Ishikawa (cell line): ENCODE data around the gene RFK.

Source experiments
- CEBPB ChIP-seq: IDR thresholded peaks from 2 replicates; pipeline ENCODE4 v1.6.1; 2012
- CREB1 ChIP-seq: IDR thresholded peaks from 2 replicates; pipeline ENCODE4 v1.6.1; 2012; ENCODE audit warnings: low read depth
- EP300 ChIP-seq: IDR thresholded peaks from 2 replicates; pipeline ENCODE4 v1.6.1; 2012; ENCODE audit warnings: borderline replicate concordance
- MAX ChIP-seq: IDR thresholded peaks from 2 replicates; pipeline ENCODE4 v1.6.1; 2012
- NFIC ChIP-seq: IDR thresholded peaks from 2 replicates; pipeline ENCODE4 v1.6.1; 2012
- REST ChIP-seq: IDR thresholded peaks from 2 replicates; pipeline ENCODE4 v1.6.1; 2012; ENCODE audit warnings: low read depth, mild to moderate bottlenecking
- TAF1 ChIP-seq: IDR thresholded peaks from 2 replicates; pipeline ENCODE4 v1.6.1; 2012; ENCODE audit warnings: low read depth, mild to moderate bottlenecking
- YY1 ChIP-seq: IDR thresholded peaks from 2 replicates; pipeline ENCODE4 v1.6.1; 2012; ENCODE audit warnings: low read depth

DNA sequence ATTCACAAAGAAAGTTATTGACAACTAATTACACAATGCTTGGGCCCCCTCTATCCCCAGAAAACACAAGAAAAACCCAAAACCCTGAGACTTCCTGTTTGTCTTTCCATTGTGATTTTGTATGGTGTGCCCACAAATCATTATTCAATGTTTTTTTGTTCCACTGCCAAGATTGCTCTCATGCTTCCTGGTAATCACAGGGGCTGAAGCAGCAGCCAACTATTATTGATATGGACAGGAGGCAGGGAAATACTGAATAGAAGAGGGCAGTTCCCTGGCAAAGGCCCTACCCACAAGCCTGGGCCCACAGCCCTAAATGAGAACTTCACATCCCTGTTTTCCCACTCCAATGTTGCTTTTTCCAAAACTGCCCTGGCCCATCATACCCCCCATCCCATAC lies 21.5 kb upstream of the RFK start:
- no peak for TF ChIP-seq CREB1
- TF ChIP-seq NFIC: peak; percentile 7; the same call in 1 of the 2 replicates
- no peak for TF ChIP-seq CEBPB
- no peak for TF ChIP-seq YY1
- TF ChIP-seq REST: no peak
- no peak for TF ChIP-seq EP300
- no peak for TF ChIP-seq MAX
- no peak for TF ChIP-seq TAF1
